ENCODE data around the gene BEST3. TPM values are rescaled to one million over a fixed set of nuclear protein-coding genes. Genes with fewer than 3 reads are reported as not detected.

BEST3 gene
- polyA plus RNA-seq, 1 experiment: not detected

- TF ChIP-seq, protein P1, sequence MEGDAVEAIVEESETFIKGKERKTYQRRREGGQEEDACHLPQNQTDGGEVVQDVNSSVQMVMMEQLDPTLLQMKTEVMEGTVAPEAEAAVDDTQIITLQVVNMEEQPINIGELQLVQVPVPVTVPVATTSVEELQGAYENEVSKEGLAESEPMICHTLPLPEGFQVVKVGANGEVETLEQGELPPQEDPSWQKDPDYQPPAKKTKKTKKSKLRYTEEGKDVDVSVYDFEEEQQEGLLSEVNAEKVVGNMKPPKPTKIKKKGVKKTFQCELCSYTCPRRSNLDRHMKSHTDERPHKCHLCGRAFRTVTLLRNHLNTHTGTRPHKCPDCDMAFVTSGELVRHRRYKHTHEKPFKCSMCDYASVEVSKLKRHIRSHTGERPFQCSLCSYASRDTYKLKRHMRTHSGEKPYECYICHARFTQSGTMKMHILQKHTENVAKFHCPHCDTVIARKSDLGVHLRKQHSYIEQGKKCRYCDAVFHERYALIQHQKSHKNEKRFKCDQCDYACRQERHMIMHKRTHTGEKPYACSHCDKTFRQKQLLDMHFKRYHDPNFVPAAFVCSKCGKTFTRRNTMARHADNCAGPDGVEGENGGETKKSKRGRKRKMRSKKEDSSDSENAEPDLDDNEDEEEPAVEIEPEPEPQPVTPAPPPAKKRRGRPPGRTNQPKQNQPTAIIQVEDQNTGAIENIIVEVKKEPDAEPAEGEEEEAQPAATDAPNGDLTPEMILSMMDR (IDR thresholded peaks at IDR 0.05; ENCODE audit: insufficient read depth, low read depth, low read length): no peak
- DNase-seq (ENCODE audit: low read depth): no peak
- POLR2A ChIA-PET: no interaction called here
- no peak overlapping the region for H3K4me3 ChIP-seq (ENCODE audit: low read depth, low read length)
- H3K36me3 ChIP-seq (ENCODE audit: control insufficient read depth, insufficient read depth, low read length): no peaks in the 10 kb centered on the region
- H3K27me3 ChIP-seq (ENCODE audit: control insufficient read depth, insufficient read depth, low read length): no peaks in the 10 kb centered on the region
- CTCF ChIA-PET: interaction anchor here (0.9 to 2.6 kb wide), 2 partner anchors 12 to 181 kb away, joined by 3 to 13 read pairs; no protein-coding TSS in a partner anchor
Observed at GRCh38 chr12:69651922-69652321, 47.2 kb downstream of the BEST3 start.

DNA sequence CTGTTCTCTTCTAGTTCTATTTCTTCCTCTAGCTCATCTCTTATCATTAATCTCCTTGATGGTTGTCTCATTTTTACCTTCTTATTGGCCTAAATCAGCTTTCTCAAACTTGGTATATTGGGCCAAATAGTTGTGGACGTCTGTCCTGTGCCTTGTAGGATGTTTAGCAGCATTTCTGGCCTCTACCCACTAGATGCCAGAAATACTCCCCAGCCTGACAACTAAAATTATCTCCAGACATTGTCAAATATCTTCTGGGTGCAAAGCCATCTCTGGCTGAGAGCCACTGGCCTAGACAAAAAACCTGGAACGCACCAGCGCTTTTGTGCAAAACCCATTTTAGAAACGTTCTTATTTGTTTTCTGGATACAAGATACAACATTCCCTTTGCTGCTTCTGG, 49.6 kb downstream of the BEST3 start:
- ChIA-PET POLR2A (no interaction called here), CTCF (interaction anchor here (1.1 kb wide), 1 partner anchor 10 kb away, joined by 3 read pairs; no protein-coding TSS in a partner anchor)
- no peak overlapping the region for H3K4me3 ChIP-seq (ENCODE audit: low read depth, low read length)
- TF ChIP-seq, protein P1 (IDR thresholded peaks at IDR 0.05; ENCODE audit: insufficient read depth, low read depth, low read length): no peak
- no peaks in the 10 kb centered on the region for H3K36me3 ChIP-seq (ENCODE audit: control insufficient read depth, insufficient read depth, low read length)
- H3K27me3 ChIP-seq (ENCODE audit: control insufficient read depth, insufficient read depth, low read length): no peaks in the 10 kb centered on the region
- DNase-seq (ENCODE audit: low read depth): no peak

DNA sequence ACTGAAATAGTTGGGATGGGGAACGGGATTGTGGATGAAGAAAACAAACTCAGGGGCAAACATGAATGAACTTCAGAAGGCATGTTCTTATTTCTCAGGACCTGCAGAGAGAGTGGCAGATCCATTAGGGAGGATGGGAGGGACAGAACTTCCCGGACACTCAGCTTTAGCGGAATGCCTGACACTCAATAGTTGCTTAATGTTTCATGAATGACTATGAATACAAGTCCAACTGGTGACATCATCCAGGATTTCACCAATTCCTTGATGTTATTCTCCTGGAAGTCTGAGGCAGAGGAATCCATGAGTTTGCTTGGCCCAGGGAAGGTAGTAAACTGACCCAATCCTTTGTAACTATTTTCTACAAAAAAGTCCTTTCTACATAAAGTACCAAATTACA, 50.6 kb downstream of the BEST3 start:
- Histone ChIP-seq H3K36me3 (ENCODE audit: control insufficient read depth, insufficient read depth, low read length) (no peaks in the 10 kb centered on the region), H3K4me3 (ENCODE audit: low read depth, low read length) (no peak overlapping the region), H3K27me3 (ENCODE audit: control insufficient read depth, insufficient read depth, low read length) (no peaks in the 10 kb centered on the region)
- TF ChIP-seq, protein P1 (IDR thresholded peaks at IDR 0.05; ENCODE audit: insufficient read depth, low read depth, low read length): no peak
- POLR2A ChIA-PET: no interaction called here
- peak; percentile 65 for DNase-seq (ENCODE audit: low read depth)
- CTCF ChIA-PET: interaction anchor here (1.4 kb wide), 1 partner anchor 9 kb away, joined by 6 read pairs; no protein-coding TSS in a partner anchor

DNA sequence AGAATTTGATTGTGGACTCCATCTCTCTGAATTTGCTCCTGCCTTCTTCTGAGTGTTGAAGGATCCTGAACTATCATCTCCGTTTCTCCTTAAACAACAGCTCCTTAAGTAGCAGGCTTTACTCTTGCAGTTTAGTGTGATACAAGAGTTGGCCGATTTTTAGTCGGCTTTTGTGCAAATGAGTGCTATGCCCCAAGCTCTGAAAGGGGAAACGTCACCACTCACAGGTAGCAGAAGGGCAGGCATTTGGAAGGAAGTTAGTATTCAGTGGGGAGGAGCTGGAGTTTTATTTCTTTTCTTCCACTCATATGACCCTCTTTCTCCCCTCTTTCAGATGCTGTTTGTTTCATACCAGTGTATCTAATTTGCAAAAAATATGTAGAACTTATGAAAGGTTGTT, 51.9 kb downstream of the BEST3 start:
- H3K27me3 ChIP-seq (ENCODE audit: control insufficient read depth, insufficient read depth, low read length): no peaks in the 10 kb centered on the region
- no peak for DNase-seq (ENCODE audit: low read depth)
- TF ChIP-seq, protein P1 (IDR thresholded peaks at IDR 0.05; ENCODE audit: insufficient read depth, low read depth, low read length): no peak
- no peaks in the 10 kb centered on the region for H3K36me3 ChIP-seq (ENCODE audit: control insufficient read depth, insufficient read depth, low read length)
- no peak overlapping the region for H3K4me3 ChIP-seq (ENCODE audit: low read depth, low read length)
- CTCF ChIA-PET: interaction anchor here (0.6 to 3.9 kb wide), 3 partner anchors 10 to 698 kb away, joined by 3 to 13 read pairs (median 6); no protein-coding TSS in a partner anchor
- POLR2A ChIA-PET: no interaction called here

GRCh38 chr12:69645031-69645430, 54.1 kb downstream of the BEST3 start:
- no peak for DNase-seq (ENCODE audit: low read depth)
- no peaks in the 10 kb centered on the region for H3K36me3 ChIP-seq (ENCODE audit: control insufficient read depth, insufficient read depth, low read length)
- H3K27me3 ChIP-seq (ENCODE audit: control insufficient read depth, insufficient read depth, low read length): no peaks in the 10 kb centered on the region
- CTCF ChIA-PET: interaction anchor here (3.9 kb wide), 1 partner anchor 287 kb away, joined by 13 read pairs; no protein-coding TSS in a partner anchor
- no peak overlapping the region for H3K4me3 ChIP-seq (ENCODE audit: low read depth, low read length)
- POLR2A ChIA-PET: no interaction called here
- TF ChIP-seq, protein P1 (IDR thresholded peaks at IDR 0.05; ENCODE audit: insufficient read depth, low read depth, low read length): no peak
